Measurements from ENCODE around the gene GULP1.
"Not testable (repeated sequence)": the region's sequence is repeated elsewhere in the genome, so short reads cannot be mapped to it uniquely, and the experiment has no call there.

The GULP1 gene

DNA sequence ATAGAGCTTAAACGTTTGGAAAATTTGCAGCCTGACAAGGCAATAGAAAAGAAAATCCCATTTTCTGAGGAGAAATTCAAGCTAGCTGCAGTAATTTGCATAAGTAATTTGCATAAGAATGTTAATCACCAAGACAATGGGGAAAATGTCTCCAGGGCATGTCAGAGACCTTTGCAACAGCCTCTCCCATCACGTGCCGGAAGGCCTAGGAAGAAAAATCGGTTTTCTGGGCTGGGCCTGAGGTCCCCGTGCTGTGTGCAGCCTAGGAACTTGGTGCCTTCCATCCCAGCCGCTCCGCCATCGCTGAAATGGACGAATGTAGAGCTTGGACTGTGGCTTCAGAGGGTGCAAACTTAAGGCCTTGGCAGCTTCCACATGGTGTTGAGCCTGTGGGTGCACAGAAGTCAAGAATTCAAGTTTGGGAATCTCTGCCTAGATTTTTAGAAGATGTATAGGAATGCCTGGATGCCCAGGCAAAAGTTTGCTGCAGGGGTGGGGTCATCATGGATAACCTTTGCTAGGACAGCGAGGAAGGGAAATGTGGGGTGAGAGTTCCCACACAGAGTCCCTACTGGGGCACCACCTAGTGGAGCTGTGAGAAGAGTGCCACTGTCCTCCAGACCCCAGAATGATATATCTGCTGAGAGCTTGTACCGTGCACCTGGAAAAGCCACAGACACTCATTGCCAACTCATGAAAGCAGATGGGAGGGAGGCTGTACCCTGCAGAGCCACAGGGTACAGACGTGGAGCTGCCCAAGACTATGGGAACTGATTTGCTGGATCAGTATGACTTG, 164.6 kb downstream of the GULP1 start:
- no peaks in the 10 kb centered on the region for H3K27me3 ChIP-seq (ENCODE audit: control insufficient read depth in 2 of 2, insufficient read depth in 2 of 2, low read length in 2 of 2)
- H3K36me3 ChIP-seq (ENCODE audit: control insufficient read depth in 2 of 2, insufficient read depth in 2 of 2, low read length in 2 of 2) = no peaks in the 10 kb centered on the region
- no peaks in the 10 kb centered on the region for H3K4me1 ChIP-seq (ENCODE audit: control insufficient read depth in 2 of 2, insufficient read depth in 2 of 2, low read length in 2 of 2)
- no peak overlapping the region for H3K4me3 ChIP-seq (ENCODE audit: low read length in 2 of 2)
- H3K27ac ChIP-seq (ENCODE audit: low read depth in 2 of 2, low read length in 2 of 2) = no peak overlapping the region
- no peaks in the 10 kb centered on the region for H3K9me3 ChIP-seq (ENCODE audit: control insufficient read depth in 2 of 2, low read length in 2 of 2)
- H3K9ac ChIP-seq (ENCODE audit: low read depth in 1 of 2, low read length in 2 of 2) = no peak overlapping the region

DNA sequence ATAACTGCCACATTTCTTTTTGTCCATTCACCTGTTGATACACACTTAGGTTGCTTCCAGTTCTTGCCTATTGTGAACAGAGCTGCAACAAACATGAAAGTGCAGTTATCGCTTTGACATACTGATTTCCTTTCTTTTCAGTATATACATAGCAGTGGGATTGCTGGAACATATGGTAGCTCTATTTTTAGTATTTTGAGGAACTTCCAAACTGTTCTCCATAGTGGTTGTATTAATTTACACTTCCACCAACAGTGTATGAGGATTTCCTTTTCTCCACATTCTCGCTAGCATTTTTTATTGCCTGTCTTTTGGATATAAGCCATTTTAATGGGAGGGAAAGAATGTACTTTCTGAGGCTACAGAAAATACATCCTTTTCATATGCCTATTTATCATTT, 167.4 kb downstream of the GULP1 start:
- H3K27me3 ChIP-seq (ENCODE audit: control insufficient read depth in 2 of 2, insufficient read depth in 2 of 2, low read length in 2 of 2) = no peaks in the 10 kb centered on the region
- no peaks in the 10 kb centered on the region for H3K9me3 ChIP-seq (ENCODE audit: control insufficient read depth in 2 of 2, low read length in 2 of 2)
- no peak overlapping the region for H3K27ac ChIP-seq (ENCODE audit: low read depth in 2 of 2, low read length in 2 of 2)
- H3K4me3 ChIP-seq (ENCODE audit: low read length in 2 of 2) = no peak overlapping the region
- no peaks in the 10 kb centered on the region for H3K36me3 ChIP-seq (ENCODE audit: control insufficient read depth in 2 of 2, insufficient read depth in 2 of 2, low read length in 2 of 2)
- no peaks in the 10 kb centered on the region for H3K4me1 ChIP-seq (ENCODE audit: control insufficient read depth in 2 of 2, insufficient read depth in 2 of 2, low read length in 2 of 2)
- H3K9ac ChIP-seq (ENCODE audit: low read depth in 1 of 2, low read length in 2 of 2) = no peak overlapping the region

DNA sequence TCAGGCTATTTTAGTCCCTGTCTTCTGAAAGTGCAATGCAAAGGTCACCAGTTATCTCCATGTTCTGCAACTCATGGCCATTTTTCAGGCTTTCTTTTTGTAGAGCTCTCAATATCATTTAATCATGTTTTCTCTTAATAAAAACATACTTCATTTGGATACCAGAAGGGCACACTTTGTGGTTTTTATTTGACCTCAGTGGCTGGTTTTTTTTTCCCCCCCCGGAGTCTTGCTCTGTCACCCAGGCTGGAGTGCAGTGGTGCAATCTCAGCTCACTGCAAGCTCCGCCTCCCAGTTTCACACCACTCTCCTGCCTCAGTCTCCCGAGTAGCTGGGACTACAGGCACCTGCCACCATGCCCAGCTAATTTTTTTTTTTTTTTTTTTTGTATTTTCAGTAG, 174.4 kb downstream of the GULP1 start:
- H3K36me3 ChIP-seq (ENCODE audit: control insufficient read depth in 2 of 2, insufficient read depth in 2 of 2, low read length in 2 of 2) = not testable (repeated sequence)

DNA sequence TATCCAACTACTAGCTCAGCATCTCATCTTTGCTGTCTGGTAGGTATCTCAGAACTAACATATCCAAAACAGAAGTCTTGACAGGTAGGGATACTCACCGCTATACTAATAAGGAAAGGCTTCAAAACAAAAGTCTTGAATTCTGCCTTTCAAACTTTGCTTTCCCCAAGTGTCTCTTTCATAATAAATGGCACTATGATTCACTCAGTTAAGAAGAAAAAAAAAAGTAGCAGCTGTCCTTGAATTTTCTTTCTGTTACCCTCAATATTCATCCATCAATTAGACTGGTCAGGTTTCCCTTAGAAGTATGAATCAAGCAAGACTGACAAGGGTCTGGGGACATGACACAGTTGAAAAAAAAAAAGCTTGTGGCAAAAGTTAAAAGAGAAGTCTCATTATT, 175.1 kb downstream of the GULP1 start:
- no peaks in the 10 kb centered on the region for H3K9me3 ChIP-seq (ENCODE audit: control insufficient read depth in 2 of 2, low read length in 2 of 2)
- H3K4me3 ChIP-seq (ENCODE audit: low read length in 2 of 2) = no peak overlapping the region
- no peak overlapping the region for H3K27ac ChIP-seq (ENCODE audit: low read depth in 2 of 2, low read length in 2 of 2)
- no peak overlapping the region for H3K9ac ChIP-seq (ENCODE audit: low read depth in 1 of 2, low read length in 2 of 2)
- H3K4me1 ChIP-seq (ENCODE audit: control insufficient read depth in 2 of 2, insufficient read depth in 2 of 2, low read length in 2 of 2) = no peaks in the 10 kb centered on the region
- H3K36me3 ChIP-seq (ENCODE audit: control insufficient read depth in 2 of 2, insufficient read depth in 2 of 2, low read length in 2 of 2) = no peaks in the 10 kb centered on the region
- no peaks in the 10 kb centered on the region for H3K27me3 ChIP-seq (ENCODE audit: control insufficient read depth in 2 of 2, insufficient read depth in 2 of 2, low read length in 2 of 2)

More for the DNA sequence above, 174.4 kb downstream of the GULP1 start:
- H3K9me3 ChIP-seq (ENCODE audit: control insufficient read depth in 2 of 2, low read length in 2 of 2); H3K4me3 ChIP-seq (ENCODE audit: low read length in 2 of 2); H3K9ac ChIP-seq (ENCODE audit: low read depth in 1 of 2, low read length in 2 of 2); H3K27me3 ChIP-seq (ENCODE audit: control insufficient read depth in 2 of 2, insufficient read depth in 2 of 2, low read length in 2 of 2); H3K4me1 ChIP-seq (ENCODE audit: control insufficient read depth in 2 of 2, insufficient read depth in 2 of 2, low read length in 2 of 2); H3K27ac ChIP-seq (ENCODE audit: low read depth in 2 of 2, low read length in 2 of 2): not testable (repeated sequence)

DNA sequence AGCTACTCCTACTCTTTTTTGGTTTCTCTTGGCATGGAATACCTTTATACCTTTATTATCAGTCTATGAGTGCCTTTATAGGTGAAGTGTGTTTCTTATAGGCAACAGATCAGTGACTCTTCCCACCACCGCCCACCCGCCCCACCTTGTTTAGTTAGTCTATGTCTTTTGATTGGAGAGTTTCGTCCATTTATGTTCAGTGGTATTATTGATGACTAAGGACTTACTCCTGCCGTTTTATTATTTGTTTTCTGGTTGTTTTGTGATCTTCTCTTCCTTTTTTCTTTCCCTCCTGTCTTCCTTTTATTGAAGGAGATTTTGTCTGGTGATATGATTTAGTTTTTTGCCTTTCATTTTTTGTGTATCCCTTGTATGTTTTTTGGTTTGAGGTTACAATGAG, 179.5 kb downstream of the GULP1 start:
- Histone ChIP-seq H3K36me3 (ENCODE audit: control insufficient read depth in 2 of 2, insufficient read depth in 2 of 2, low read length in 2 of 2) (no peaks in the 10 kb centered on the region), H3K9ac (ENCODE audit: low read depth in 1 of 2, low read length in 2 of 2) (no peak overlapping the region), H3K27ac (ENCODE audit: low read depth in 2 of 2, low read length in 2 of 2) (no peak overlapping the region), H3K9me3 (ENCODE audit: control insufficient read depth in 2 of 2, low read length in 2 of 2) (no peaks in the 10 kb centered on the region), H3K4me1 (ENCODE audit: control insufficient read depth in 2 of 2, insufficient read depth in 2 of 2, low read length in 2 of 2) (no peaks in the 10 kb centered on the region), H3K4me3 (ENCODE audit: low read length in 2 of 2) (no peak overlapping the region), H3K27me3 (ENCODE audit: control insufficient read depth in 2 of 2, insufficient read depth in 2 of 2, low read length in 2 of 2) (no peaks in the 10 kb centered on the region)

DNA sequence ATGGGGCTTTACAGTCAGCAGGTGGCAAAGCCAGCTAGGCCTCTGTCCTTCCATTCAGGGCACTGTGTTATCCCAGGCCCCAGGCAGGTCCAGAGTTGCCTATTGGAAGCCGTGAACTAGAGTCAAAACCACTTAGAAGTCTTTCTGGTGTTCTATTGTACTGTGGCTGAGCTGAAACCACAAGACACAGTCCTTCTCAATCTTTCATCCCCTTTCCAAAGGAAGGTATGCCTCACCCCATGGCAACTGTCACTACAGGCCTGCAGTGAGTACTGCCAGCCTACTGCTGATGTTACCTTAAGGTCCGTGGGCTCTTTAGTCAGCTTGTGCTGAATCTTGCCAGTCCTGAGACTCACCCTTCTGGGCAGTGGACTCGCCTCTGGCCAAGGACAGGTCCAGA, 181.6 kb downstream of the GULP1 start:
- H3K27ac ChIP-seq (ENCODE audit: low read depth in 2 of 2, low read length in 2 of 2) = no peak overlapping the region
- H3K27me3 ChIP-seq (ENCODE audit: control insufficient read depth in 2 of 2, insufficient read depth in 2 of 2, low read length in 2 of 2) = no peaks in the 10 kb centered on the region
- no peak overlapping the region for H3K4me3 ChIP-seq (ENCODE audit: low read length in 2 of 2)
- H3K4me1 ChIP-seq (ENCODE audit: control insufficient read depth in 2 of 2, insufficient read depth in 2 of 2, low read length in 2 of 2) = no peaks in the 10 kb centered on the region
- H3K9me3 ChIP-seq (ENCODE audit: control insufficient read depth in 2 of 2, low read length in 2 of 2) = no peaks in the 10 kb centered on the region
- H3K36me3 ChIP-seq (ENCODE audit: control insufficient read depth in 2 of 2, insufficient read depth in 2 of 2, low read length in 2 of 2) = no peaks in the 10 kb centered on the region
- H3K9ac ChIP-seq (ENCODE audit: low read depth in 1 of 2, low read length in 2 of 2) = no peak overlapping the region

DNA sequence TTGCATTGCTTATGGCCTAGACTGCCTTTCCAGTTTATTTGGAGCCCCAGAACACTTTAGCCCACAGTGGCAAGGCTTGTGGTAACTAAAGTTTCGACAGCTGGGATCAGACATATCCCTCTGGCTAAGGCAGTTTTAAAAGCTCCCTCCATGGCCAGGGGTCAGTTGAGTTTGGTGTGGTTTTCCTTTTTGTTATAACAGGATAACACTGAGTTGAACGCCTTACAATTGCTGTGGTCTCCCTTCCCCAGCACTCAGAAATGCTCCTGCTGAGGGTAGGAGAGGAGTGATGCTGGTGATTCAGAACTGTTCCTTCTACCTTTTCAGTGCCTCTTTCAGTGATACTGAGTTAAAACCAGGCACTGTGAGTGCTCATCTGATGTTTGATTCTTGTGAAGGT, 182.6 kb downstream of the GULP1 start:
- no peaks in the 10 kb centered on the region for H3K27me3 ChIP-seq (ENCODE audit: control insufficient read depth in 2 of 2, insufficient read depth in 2 of 2, low read length in 2 of 2)
- H3K9ac ChIP-seq (ENCODE audit: low read depth in 1 of 2, low read length in 2 of 2) = no peak overlapping the region
- no peak overlapping the region for H3K4me3 ChIP-seq (ENCODE audit: low read length in 2 of 2)
- H3K4me1 ChIP-seq (ENCODE audit: control insufficient read depth in 2 of 2, insufficient read depth in 2 of 2, low read length in 2 of 2) = no peaks in the 10 kb centered on the region
- no peak overlapping the region for H3K27ac ChIP-seq (ENCODE audit: low read depth in 2 of 2, low read length in 2 of 2)
- H3K9me3 ChIP-seq (ENCODE audit: control insufficient read depth in 2 of 2, low read length in 2 of 2) = no peaks in the 10 kb centered on the region
- no peaks in the 10 kb centered on the region for H3K36me3 ChIP-seq (ENCODE audit: control insufficient read depth in 2 of 2, insufficient read depth in 2 of 2, low read length in 2 of 2)

DNA sequence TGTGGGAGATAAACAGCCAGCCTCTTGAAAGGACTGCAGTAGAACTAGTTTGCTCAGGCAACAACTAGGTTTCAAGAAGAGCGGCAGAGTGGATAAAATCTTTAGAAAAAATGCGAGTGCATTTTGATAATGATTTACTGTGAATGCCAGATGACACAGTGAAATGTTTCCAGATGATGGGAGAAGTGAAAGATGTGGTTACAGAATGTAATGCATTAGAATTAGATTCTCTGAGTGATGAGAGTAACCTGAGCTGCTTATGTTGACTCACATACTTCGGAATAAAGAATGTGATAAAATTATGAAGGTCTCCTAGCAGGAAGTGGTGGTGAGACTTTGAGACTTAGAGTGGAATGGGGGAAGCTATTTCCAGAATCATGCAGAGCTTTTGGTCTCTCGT, 184.3 kb downstream of the GULP1 start:
- no peaks in the 10 kb centered on the region for H3K36me3 ChIP-seq (ENCODE audit: control insufficient read depth in 2 of 2, insufficient read depth in 2 of 2, low read length in 2 of 2)
- no peak overlapping the region for H3K4me3 ChIP-seq (ENCODE audit: low read length in 2 of 2)
- no peak overlapping the region for H3K27ac ChIP-seq (ENCODE audit: low read depth in 2 of 2, low read length in 2 of 2)
- H3K4me1 ChIP-seq (ENCODE audit: control insufficient read depth in 2 of 2, insufficient read depth in 2 of 2, low read length in 2 of 2) = no peaks in the 10 kb centered on the region
- H3K27me3 ChIP-seq (ENCODE audit: control insufficient read depth in 2 of 2, insufficient read depth in 2 of 2, low read length in 2 of 2) = no peaks in the 10 kb centered on the region
- H3K9ac ChIP-seq (ENCODE audit: low read depth in 1 of 2, low read length in 2 of 2) = no peak overlapping the region
- no peaks in the 10 kb centered on the region for H3K9me3 ChIP-seq (ENCODE audit: control insufficient read depth in 2 of 2, low read length in 2 of 2)

DNA sequence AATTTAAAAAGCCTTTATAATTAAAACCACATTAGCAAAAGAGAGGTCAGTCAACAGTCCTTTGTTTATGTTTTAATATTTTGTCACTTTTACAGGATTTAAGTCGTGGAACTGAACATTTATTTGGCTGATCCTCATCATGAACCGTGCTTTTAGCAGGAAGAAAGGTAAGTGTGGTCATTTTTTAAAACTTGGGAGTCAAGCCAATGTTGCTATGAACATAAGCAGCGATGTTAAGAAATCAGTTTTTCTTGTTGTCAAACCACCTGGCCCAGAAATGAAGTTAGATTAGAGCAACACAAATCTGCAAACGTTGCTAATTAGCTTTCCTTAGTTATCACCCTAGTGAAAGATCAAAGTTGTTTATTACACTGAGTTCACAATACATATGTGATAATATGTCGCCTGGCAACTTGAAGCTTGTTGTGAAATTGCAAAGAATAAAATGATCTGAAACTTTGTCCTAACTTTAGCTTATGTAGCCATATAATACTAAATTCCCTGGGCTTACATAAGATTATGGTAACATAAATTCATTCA, 186.0 kb downstream of the GULP1 start:
- H3K4me1 ChIP-seq (ENCODE audit: control insufficient read depth in 2 of 2, insufficient read depth in 2 of 2, low read length in 2 of 2) = no peaks in the 10 kb centered on the region
- H3K4me3 ChIP-seq (ENCODE audit: low read length in 2 of 2) = no peak overlapping the region
- no peaks in the 10 kb centered on the region for H3K9me3 ChIP-seq (ENCODE audit: control insufficient read depth in 2 of 2, low read length in 2 of 2)
- no peaks in the 10 kb centered on the region for H3K36me3 ChIP-seq (ENCODE audit: control insufficient read depth in 2 of 2, insufficient read depth in 2 of 2, low read length in 2 of 2)
- no peak overlapping the region for H3K27ac ChIP-seq (ENCODE audit: low read depth in 2 of 2, low read length in 2 of 2)
- H3K9ac ChIP-seq (ENCODE audit: low read depth in 1 of 2, low read length in 2 of 2) = no peak overlapping the region
- no peaks in the 10 kb centered on the region for H3K27me3 ChIP-seq (ENCODE audit: control insufficient read depth in 2 of 2, insufficient read depth in 2 of 2, low read length in 2 of 2)

DNA sequence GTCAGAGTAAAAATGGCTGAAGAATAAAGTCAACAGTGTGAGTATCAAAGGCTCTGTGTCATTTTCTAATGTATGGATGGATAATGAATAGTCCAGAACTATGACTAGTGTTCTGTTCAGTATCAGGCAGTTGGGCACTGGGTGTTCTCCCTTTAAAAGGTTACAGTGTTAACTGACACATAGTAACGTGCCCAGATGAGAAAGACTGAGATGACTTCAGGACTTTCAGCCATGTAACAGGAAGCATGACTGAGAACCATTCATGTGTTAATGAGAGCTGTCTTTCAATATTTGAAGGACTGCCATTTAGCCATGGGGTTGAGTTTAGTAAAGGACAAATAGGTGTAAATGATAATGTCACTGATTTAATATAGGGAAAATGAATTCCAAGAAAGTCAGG, 187.1 kb downstream of the GULP1 start:
- Histone ChIP-seq H3K36me3 (ENCODE audit: control insufficient read depth in 2 of 2, insufficient read depth in 2 of 2, low read length in 2 of 2) (no peaks in the 10 kb centered on the region), H3K27ac (ENCODE audit: low read depth in 2 of 2, low read length in 2 of 2) (no peak overlapping the region), H3K4me1 (ENCODE audit: control insufficient read depth in 2 of 2, insufficient read depth in 2 of 2, low read length in 2 of 2) (no peaks in the 10 kb centered on the region), H3K9ac (ENCODE audit: low read depth in 1 of 2, low read length in 2 of 2) (no peak overlapping the region), H3K9me3 (ENCODE audit: control insufficient read depth in 2 of 2, low read length in 2 of 2) (no peaks in the 10 kb centered on the region), H3K27me3 (ENCODE audit: control insufficient read depth in 2 of 2, insufficient read depth in 2 of 2, low read length in 2 of 2) (no peaks in the 10 kb centered on the region), H3K4me3 (ENCODE audit: low read length in 2 of 2) (no peak overlapping the region)
